Nucleus accumbens (tissue), 56 donors: ENCODE measurements around the gene KATNIP.
A peak's percentile ranks its signal among the peaks of the same experiment; 100 is the strongest.
"Not testable (repeated sequence)": the region's sequence is repeated elsewhere in the genome, so short reads cannot be mapped to it uniquely, and the experiment has no call there.

Source experiments
- DNase-seq, 56 donors: peaks; one replicate each; lab custom pipeline; 2025; lab: John Stamatoyannopoulos, UW

The KATNIP gene

DNA sequence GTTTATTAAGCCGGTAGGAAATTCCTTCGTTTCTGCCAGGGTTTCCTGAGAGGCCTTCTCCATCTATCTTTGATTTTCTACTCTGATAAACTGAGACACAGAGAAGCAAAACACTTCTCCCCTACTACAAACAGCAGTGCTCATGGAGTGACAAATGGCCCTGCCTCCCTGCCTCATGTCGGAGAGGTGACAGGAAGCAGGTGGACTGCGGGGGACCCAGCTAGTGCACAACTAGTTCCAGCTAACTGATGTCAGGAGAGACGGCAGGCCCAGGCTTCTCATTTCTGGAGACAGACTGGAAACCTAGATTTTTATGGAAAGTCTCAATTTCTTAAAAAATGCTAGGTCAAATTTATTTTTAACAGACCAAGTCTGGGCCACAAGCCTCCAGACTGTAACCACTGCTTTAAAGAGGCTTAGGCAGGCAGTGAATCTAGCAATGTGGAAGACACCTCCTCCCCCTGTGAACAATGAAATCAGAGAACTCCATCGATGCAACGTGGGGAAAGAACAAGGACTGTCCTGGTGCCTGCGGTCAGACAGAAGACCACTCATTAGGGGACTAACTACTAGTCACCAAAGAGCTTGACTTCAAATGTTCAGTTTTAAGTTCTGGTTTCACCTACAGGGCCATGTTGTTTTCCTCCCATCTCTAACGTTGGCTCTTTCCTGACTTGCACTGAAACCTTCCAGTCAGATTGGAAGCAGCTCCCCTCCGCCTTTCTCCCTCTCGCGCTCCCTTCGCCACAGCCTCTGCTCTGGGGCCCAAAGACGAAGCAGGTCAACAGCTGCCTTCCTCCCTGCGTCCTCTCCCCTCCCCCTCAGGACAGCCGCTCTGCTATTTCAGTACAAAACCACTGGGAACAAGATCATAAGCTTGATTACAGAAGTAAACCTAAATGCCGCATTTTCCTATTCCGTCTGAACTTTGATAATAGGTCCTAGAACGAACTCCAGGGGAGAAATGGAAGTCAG lies 17.8 kb upstream of the KATNIP start:
- DNase-seq = no peak

DNA sequence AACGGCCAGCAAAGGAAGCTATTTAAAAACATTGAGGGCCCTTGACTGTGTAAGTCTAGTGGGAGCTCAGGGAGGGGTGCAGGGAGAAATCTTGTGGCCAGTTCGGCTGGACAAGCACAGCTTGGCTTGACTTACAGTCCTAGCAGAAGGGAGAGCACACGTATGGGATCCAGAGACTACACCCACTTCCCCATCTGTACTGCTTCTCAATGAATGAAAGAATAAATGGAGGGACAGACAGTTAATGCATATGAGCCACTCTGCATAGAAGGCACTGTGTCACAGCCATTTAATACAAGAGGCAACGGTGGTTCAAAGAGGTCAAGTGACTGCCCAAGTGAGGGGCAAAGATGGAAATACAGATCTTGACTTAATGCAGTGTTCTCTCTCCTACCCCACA lies 15.7 kb upstream of the KATNIP start:
- no peak for DNase-seq

GRCh38 chr16:27538528-27538927 lies 11.4 kb upstream of the KATNIP start:
- no peak for DNase-seq

DNA sequence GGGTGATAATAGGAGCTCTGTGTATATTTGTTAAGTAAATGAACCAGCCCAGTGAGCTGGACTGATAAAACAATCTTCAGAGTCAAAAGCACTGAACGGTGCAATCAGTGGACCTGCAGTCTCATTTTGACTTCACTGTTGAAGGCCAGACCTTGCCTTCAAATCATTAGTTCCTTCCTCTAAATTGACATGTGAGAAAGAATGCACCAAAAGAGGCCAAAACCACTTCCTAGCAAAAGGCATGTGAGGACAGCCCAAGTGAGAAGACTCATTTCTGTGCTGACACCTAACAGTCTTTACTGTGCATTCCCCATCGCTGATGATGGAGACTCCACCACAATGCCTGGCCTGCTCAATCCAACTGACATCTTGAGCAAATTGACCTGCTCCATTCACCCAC lies 10.8 kb upstream of the KATNIP start:
- DNase-seq = no peak

GRCh38 chr16:27539636-27540035 lies 10.3 kb upstream of the KATNIP start:
- DNase-seq = no peak

DNA sequence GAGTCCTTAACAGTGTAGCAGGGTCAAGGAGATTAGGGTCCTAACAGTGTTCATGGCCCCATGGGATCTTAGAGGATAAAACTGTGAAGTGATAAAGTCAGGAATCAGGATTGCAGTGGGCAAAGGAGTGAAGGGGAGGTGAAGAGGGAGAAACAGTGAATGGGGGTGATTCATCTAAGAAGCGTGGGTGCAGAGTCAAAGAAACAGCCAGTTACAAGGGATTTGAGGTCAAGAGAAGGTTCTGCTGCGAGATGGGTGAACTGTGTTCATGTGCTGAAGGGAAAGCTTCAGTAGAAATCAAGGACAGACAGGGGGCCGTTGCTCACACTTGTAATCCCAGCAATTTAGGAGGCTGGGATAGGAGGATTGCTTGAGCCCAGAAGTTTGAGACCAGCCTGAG lies 6.1 kb upstream of the KATNIP start:
- DNase-seq = peak in 1 of 56 donors; percentile 4

DNA sequence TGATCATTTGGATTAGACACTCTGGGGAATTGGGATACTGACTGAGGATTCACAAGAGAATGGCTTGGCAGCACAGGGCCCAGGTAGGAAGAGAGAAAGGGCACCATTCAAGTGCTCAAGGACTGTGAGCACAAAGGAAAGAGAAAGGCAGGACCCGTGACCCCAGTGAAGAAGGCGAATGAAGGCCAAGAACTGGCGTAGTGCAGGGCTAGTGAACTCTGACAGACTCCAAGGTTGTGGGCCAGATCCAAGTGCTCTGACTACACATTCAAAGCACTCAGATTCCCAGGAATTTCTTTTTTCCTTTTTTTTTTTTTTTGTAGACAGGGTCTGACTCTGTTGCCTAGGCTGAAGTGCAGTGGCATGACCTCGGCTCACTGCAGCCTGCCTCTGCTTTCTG lies 5.3 kb upstream of the KATNIP start:
- DNase-seq = no peak

GRCh38 chr16:27547134-27547533 lies 2.8 kb upstream of the KATNIP start:
- peak in 19 of 56 donors; percentile 1 to 46 (median 12) for DNase-seq

- DNase-seq = no peak
Measured at GRCh38 chr16:27547851-27548250, 2.1 kb upstream of the KATNIP start.

DNA sequence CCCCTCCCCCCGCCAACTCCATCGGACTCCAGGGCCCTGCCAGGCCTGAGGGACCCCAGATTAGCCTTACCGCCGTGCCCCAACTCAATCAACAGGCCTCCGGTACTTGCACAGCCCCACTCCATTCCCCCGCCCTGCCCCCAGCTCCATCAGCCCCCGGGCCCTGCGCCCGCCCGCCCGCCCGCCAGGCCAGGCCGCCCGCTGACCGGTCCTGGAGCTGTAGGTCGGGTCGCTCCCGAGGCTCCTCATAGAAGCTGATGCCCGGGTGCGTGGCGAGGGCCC lies 539 bp upstream of the KATNIP start:
- no peak for DNase-seq

GRCh38 chr16:27550582-27550920 lies 607 bp downstream of the KATNIP start:
- DNase-seq = no peak

- DNase-seq = no peak
Measured at GRCh38 chr16:27551036-27551435, 1.1 kb downstream of the KATNIP start.

DNA sequence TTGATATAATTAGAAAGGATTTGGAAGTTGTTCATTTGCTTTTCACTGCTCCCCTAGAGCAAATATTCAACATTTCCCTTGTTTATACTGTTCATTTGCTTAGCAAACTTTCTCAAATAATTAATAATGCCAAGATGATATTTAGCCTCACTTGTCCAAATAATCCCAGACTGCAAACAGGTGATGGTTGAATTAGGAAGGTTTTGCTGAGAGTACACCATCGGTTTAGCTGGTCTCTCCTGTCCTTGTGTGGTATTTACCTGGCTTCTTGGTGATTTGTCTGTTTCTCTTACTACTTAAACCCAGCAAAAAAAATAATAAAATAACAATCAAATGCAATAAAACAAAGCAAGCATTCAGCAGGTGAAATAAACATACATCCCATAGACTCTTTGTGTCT lies 6.5 kb downstream of the KATNIP start:
- DNase-seq = no peak

GRCh38 chr16:27558434-27558833 lies 8.5 kb downstream of the KATNIP start:
- DNase-seq = no peak

DNA sequence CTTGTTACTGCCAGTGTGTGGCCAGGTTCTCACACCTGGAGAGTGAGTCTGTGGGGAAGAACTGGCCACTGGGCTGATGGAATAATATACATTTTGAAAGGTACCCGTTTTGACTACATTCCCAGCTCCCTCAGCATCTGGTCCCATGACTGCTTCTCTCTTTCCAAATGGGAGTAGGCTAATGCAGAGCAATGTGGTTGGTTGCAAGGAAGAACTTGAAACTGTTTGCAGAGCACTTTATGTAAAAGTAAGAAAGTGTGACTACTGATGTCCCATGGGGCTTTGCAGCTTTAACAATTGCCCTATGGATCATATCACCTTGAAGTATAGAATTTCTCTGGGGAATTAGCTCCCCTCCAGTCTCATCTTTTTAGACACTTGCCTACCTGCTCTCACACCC lies 9.0 kb downstream of the KATNIP start:
- no peak for DNase-seq

GRCh38 chr16:27561216-27561615 lies 11.3 kb downstream of the KATNIP start:
- no peak for DNase-seq

GRCh38 chr16:27564224-27564623 lies 14.3 kb downstream of the KATNIP start:
- DNase-seq = no peak

GRCh38 chr16:27566417-27566816 lies 16.5 kb downstream of the KATNIP start:
- DNase-seq = no peak

DNA sequence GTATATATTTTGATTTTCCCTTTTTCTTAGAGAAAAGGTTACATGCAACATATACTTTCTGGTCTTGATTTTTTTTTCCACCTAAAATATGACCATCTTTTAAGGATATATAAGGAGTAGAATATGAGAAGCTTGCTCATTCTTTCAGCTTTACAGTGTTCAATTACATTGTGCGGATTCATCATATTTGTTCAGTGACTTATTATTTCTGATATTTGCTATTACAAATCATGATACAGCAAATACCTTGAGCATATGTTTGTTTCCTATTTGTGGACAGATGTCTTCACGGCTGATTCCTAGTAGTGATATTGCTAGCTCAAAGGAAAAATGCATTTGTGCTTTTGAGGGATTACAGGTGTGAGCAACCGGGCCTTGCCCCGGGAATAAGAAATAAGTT lies 18.1 kb downstream of the KATNIP start:
- DNase-seq = no peak

DNA sequence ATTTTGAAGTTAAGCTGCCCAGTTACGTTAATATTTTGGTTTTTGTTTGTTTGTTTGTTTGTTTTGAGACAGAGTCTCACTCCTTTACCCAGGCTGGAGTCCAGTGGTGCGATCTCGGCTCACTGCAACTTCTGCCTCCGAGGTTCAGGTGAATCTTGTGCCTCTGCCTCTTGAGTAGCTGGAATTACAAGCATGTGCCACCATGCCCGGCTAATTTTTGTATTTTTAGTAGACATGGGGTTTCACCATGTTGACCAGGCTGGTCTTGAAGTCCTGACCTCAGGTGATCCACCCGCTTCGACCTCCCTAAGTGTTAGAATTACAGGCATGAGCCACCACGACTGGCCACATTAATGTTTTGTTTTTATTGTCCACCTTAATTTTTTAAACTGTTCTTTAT lies 21.0 kb downstream of the KATNIP start:
- not testable (repeated sequence) for DNase-seq

- DNase-seq = no peak
Measured at GRCh38 chr16:27571433-27572326, 21.7 kb downstream of the KATNIP start.

DNA sequence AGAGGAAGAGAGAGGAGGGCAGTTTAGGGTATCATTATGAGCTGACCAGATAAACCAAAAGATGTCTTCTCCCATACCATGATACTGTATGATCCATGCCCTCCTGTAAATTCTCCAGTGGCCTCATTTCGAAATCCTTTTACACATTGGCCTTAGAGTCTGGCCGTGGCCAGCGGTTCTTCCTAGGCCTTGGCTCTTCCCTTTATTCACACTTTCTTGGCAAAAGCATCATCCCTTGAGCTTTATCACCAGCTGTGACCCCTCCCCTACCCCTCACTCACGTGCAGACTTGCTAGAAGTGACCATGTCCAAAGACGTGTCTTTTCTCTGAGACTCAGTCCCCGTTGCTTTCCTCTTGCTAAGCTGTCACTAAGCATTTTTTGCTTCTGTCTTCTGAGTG lies 22.8 kb downstream of the KATNIP start:
- DNase-seq = no peak
